Gastroesophageal sphincter (tissue), 3 donors: Measurements from ENCODE around the gene ABCC12.

Experiments
- EP300 ChIP-seq: sonication (generic); formaldehyde crosslinking; IDR thresholded peaks from one replicate; pipeline ENCODE4 v1.6.1; 2017; ENCODE audit warnings: antibody characterized with exemption, mild to moderate bottlenecking
- POLR2A ChIP-seq, 2 donors: fragments of 450-650 bp; IDR thresholded peaks; one replicate each; pipeline ENCODE4 v1.6.1; 2017; ENCODE audit warnings: antibody characterized with exemption in 2 of 2, mild to moderate bottlenecking in 2 of 2, moderate library complexity in 1 of 2
- TF ChIP-seq, protein P1 (sequence below), 4 experiments: fragments of 200-600 bp in 2 of 4; fragments of 450-650 bp in 2 of 4; sonication (generic) in 1 of 4; IDR thresholded peaks; one replicate each; pipeline ENCODE4 v1.5.1; 2017 to 2019; ENCODE audit warnings: antibody characterized with exemption in 4 of 4, mild to moderate bottlenecking in 2 of 4, moderate library complexity in 2 of 4

GRCh38 chr16:48172682-48173081, 16.9 kb upstream of the ABCC12 start:
- TF ChIP-seq, protein P1, sequence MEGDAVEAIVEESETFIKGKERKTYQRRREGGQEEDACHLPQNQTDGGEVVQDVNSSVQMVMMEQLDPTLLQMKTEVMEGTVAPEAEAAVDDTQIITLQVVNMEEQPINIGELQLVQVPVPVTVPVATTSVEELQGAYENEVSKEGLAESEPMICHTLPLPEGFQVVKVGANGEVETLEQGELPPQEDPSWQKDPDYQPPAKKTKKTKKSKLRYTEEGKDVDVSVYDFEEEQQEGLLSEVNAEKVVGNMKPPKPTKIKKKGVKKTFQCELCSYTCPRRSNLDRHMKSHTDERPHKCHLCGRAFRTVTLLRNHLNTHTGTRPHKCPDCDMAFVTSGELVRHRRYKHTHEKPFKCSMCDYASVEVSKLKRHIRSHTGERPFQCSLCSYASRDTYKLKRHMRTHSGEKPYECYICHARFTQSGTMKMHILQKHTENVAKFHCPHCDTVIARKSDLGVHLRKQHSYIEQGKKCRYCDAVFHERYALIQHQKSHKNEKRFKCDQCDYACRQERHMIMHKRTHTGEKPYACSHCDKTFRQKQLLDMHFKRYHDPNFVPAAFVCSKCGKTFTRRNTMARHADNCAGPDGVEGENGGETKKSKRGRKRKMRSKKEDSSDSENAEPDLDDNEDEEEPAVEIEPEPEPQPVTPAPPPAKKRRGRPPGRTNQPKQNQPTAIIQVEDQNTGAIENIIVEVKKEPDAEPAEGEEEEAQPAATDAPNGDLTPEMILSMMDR (IDR thresholded peaks at IDR 0.05): no peak
- no peak for TF ChIP-seq EP300
- TF ChIP-seq POLR2A (IDR thresholded peaks at IDR 0.05): no peak
